ENCODE measurements around the gene CSNK2B.

CSNK2B gene

DNA sequence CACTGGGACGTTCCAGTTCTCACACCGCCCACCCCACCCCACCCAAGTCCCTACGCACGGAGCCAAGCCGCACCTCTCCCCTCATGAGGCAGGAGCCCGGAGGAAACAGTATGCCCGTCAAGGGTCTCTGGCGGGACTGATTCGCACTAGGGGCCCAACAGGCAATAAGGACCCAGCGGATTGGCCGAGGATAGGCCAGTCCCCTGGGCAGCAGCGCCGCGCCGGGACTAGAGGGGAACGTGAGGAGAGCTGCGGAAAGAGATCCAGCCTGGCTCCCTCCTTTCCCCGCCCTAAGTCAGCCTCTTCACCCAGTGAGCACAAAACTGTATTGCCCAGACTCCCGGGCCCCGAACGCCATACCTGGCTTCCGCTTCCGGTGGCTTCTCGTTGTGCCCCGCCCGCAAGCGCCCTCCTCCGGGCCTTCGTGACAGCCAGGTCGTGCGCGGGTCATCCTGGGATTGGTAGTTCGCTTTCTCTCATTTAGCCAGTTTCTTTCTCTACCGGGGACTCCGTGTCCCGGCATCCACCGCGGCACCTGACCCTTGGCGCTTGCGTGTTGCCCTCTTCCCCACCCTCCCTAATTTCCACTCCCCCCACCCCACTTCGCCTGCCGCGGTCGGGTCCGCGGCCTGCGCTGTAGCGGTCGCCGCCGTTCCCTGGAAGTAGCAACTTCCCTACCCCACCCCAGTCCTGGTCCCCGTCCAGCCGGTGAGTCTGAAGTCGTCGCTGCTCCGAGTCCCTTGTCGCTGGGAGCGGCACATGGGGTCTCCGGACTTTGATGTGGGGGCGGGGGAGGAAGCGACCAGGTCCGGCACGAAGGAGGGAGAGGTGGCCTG lies at the start of gene CSNK2B:
Gene CSNK2B, plus strand, starts transcription at position 580 of the 836 bp plus-strand sequence. CDS start 752 bp downstream, outside the sequence.
- DNase-seq (ENCODE audit: low spot score), result peak; percentile 97

- no peak for DNase-seq (ENCODE audit: low spot score)
Measured at GRCh38 chr6:31617010-31617409, 48.9 kb upstream of the CSNK2B start.

DNA sequence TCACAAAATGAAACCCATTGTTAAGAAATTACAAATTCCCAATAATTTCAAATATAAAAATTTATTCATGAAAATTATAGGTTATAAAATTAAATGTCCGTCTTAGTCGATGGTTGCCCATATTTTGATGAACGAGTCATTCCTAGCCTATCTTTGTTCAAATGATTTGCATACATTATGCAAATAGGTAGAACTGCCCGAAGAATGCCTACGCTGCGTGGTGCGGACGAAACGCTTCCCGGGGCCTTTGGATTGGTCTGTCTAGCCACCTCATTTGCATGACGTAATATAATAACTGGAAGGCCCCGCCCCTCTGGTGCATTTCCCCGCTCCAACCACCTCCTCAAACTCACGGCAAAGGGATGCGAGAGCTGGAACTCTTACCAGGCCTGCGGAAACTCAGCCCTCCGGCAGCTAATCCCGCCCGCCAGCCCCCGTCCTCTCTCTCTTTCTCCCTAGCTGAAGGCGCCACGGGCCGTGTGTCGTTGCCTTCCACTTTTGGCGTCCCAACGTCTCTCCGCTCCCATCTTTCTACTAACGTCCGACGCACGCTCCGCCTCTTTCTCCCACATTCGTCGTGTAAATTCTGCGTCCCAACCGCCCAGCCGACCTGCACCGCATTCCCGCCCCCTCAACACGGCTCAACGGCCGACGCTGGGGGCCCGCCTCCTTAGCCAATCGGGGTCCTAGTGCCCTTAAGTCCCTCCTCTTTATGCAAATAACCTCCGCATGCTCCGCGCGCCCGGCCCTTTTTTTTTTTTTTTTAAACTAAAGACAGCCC lies 45.9 kb upstream of the CSNK2B start:
- DNase-seq (ENCODE audit: low spot score), result peak; percentile 96

DNA sequence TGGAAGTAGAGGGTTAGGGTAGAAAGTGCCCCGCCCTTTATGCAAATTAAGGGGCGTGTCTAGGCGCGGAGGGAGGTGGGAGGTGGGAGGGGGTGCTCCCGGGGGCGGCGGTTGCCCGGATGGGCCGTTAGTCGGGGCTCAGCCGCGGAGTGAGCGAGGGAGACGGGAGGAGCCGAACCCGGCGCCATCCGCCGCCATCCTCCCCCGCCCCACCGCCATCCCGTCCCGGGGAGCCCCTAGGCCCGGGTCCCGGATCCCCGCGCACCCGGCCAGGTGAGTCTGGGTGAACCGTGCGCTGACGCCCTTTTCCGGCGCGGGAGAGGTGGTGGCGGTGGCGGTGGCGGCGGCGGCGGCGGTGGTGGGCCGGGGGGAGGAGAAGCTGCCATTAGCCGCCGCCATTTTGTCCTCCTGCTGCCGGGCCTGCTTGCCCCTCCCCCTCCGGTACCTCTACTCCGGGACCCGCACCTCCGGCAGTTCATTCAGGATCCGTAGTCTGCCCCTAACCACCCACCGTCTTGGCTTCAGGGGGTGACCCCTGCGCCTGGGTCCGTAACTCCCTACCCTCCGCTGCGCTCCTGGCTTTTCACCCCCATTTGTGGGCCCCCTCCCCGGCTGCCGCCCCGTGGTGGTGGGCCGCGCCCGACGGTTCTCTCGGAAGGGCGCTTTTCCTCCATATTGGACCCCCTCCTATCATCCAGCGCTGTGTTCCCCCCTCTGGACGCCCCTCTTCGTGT lies 45.1 kb upstream of the CSNK2B start, which contains the start of gene PRRC2A:
Gene PRRC2A, plus strand, starts transcription at position 130 of the 734 bp plus-strand sequence. CDS start 2,075 bp downstream, outside the sequence.
- peak; percentile 97 for DNase-seq (ENCODE audit: low spot score)

- DNase-seq (ENCODE audit: low spot score), result no peak
Measured at GRCh38 chr6:31621320-31621939, 44.5 kb upstream of the CSNK2B start.

DNA sequence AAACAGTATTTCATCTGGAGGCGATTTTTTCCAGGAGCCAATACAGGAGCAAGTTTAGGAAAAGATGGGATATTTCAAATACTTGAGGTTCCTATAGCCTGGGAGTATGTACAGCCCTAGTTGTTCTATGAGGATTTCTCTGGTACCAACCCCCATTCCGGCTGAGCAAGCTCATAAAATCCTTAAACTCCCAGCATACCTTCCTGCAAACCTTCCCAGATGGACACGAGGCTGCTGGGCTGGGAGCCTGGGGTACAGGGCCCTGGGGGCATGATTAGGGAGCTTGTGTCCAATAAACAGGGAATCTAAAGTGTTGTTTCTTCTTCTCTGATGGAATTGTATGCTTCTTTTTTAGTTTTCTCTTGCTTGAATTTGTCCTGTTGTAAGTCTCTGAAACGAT lies 43.9 kb upstream of the CSNK2B start:
- DNase-seq (ENCODE audit: low spot score), result no peak

DNA sequence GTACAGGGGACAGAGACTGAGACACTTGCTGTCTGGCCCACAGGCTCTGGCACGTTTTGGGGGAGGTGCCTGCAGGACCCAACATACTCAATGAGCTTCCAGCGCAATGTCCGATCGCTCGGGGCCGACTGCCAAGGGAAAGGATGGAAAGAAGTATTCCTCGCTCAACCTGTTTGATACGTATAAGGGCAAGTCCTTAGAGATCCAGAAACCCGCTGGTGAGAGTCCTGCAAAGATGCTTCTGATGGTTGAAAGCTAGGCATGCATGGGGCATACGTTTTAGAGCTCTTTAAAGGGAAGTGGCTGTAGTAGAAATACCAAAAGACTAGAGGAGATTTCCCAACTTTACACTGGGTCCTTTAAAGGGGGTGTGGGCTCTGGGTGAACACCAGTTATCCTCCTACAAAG lies 43.2 kb upstream of the CSNK2B start:
- no peak for DNase-seq (ENCODE audit: low spot score)

- DNase-seq (ENCODE audit: low spot score), result no peak
Measured at GRCh38 chr6:31624070-31624469, 41.8 kb upstream of the CSNK2B start.

DNA sequence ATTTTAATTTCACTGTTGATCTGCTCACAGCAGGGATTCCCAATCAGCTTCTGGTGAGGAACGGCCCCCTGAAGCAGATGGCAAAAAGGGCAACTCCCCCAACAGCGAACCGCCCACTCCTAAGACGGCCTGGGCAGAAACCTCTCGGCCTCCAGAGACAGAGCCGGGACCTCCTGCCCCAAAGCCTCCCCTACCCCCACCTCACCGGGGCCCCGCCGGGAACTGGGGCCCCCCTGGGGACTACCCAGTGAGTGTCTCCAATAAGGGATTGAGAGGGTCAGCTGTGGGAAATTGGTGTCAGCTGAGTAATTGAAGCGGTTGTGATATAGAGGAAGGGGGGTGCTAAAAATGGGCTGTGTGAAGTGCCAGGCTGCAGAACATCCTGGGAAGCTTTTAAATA lies 38.9 kb upstream of the CSNK2B start:
- no peak for DNase-seq (ENCODE audit: low spot score)

GRCh38 chr6:31627690-31628287 lies 38.1 kb upstream of the CSNK2B start:
- no peak for DNase-seq (ENCODE audit: low spot score)

DNA sequence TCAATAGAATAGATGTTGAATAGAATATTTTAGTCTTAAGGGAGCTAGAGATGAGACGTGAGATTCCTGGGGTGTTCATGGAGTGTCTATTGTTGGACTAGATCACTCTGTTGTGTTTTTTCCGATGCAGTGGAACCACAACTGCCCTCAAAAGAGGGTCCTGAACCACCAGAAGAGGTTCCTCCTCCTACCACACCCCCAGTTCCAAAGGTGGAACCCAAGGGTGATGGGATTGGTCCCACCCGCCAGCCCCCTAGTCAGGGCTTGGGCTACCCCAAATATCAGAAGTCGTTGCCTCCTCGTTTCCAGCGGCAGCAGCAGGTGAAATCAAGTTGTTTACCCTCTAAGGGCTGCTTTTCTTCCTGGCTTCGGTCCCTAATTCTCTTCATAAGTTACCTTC lies 36.9 kb upstream of the CSNK2B start:
- no peak for DNase-seq (ENCODE audit: low spot score)

GRCh38 chr6:31630177-31630934 lies 35.5 kb upstream of the CSNK2B start:
- no peak for DNase-seq (ENCODE audit: low spot score)

- no peak for DNase-seq (ENCODE audit: low spot score)
Measured at GRCh38 chr6:31631209-31631608, 34.7 kb upstream of the CSNK2B start.

- DNase-seq (ENCODE audit: low spot score), result no peak
Measured at GRCh38 chr6:31631681-31632278, 34.1 kb upstream of the CSNK2B start.

- no peak for DNase-seq (ENCODE audit: low spot score)
Measured at GRCh38 chr6:31632279-31632946, 33.5 kb upstream of the CSNK2B start.

DNA sequence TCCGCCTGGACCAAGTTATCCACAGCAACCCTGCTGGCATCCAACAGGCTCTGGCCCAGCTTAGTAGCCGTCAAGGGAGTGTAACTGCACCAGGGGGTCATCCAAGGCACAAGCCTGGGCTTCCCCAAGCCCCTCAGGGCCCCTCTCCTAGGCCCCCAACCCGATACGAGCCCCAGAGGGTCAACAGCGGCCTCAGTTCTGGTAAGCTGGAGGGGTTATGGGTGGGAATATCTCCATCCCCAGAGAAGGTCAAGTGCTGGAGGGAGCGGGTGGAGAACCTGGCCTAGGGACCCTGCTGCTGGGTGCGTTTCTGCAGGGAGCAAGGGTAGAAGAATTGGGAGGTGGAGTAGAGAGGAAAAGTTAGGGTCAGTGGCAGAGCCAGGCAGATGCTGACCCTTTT lies 32.4 kb upstream of the CSNK2B start:
- no peak for DNase-seq (ENCODE audit: low spot score)

- DNase-seq (ENCODE audit: low spot score), result peak; percentile 27
Measured at GRCh38 chr6:31634131-31634530, 31.7 kb upstream of the CSNK2B start.

GRCh38 chr6:31634969-31635575 lies 30.8 kb upstream of the CSNK2B start:
- DNase-seq (ENCODE audit: low spot score), result no peak

Measured in AG20443 (cell line).